Measurements from ENCODE around the gene CD93. TPM values are rescaled to one million over a fixed set of nuclear protein-coding genes. Genes with fewer than 3 reads are reported as not detected.

Gene CD93
- total RNA-seq, 1 donor from 2014 or later, result 0.44 TPM

DNA sequence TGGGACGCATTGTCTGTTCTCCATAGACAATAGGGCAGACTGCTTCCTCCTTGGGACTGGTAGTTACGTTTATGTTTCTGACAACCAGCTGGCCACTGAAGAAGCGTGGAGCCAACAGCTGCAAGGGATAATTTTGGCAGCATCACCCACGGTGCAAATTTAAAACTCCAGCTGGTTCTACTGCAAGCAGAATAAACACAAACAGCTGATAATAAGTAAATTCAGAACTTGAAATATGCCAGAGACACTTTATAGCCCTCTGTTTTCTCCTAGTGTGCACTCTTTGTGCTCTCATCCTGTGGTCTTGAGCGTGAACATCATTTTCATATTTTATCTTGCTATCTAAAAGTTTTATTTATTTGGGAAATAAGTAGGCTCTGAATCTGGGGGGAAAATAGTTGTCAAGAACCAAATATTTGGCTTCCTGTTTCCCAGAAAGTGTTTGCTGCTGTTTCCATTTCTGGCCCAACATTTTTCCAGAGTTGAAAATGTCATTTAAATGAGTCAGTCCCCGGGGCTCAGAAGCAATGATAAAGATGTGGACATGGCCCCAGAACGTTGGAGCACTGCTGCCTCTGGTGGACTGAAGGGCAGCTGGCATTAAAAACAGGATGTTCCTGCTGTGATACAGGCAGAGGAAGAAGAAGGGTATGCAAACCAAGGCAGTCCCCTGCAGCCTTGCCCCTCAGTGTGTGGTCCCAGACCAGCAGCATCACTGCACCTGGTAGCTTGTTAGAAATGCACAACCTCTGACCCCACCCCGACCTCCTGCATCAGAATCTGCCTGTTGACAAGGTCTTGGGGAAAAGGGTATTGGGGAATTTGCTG is 24.2 kb downstream of the CD93 start:
- Mint-ChIP-seq H3K4me3 (no peak overlapping the region), H3K4me1 (peaks cover 22% of the 10 kb centered on the region), H3K36me3 (ENCODE audit: low read depth) (no peaks in the 10 kb centered on the region), H3K27ac (ENCODE audit: unreplicated experiment) (no peak overlapping the region), H3K27me3 (ENCODE audit: low read depth) (peaks cover 10% of the 10 kb centered on the region), H3K9me3 (no peaks in the 10 kb centered on the region)
- no peak for DNase-seq (ENCODE audit: low read depth, low spot score)
- TF ChIP-seq, protein P1, sequence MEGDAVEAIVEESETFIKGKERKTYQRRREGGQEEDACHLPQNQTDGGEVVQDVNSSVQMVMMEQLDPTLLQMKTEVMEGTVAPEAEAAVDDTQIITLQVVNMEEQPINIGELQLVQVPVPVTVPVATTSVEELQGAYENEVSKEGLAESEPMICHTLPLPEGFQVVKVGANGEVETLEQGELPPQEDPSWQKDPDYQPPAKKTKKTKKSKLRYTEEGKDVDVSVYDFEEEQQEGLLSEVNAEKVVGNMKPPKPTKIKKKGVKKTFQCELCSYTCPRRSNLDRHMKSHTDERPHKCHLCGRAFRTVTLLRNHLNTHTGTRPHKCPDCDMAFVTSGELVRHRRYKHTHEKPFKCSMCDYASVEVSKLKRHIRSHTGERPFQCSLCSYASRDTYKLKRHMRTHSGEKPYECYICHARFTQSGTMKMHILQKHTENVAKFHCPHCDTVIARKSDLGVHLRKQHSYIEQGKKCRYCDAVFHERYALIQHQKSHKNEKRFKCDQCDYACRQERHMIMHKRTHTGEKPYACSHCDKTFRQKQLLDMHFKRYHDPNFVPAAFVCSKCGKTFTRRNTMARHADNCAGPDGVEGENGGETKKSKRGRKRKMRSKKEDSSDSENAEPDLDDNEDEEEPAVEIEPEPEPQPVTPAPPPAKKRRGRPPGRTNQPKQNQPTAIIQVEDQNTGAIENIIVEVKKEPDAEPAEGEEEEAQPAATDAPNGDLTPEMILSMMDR (conservative IDR thresholded peaks at IDR 0.05), result peak; percentile 48

GRCh38 chr20:23061262-23061661 is 24.9 kb downstream of the CD93 start:
- Mint-ChIP-seq H3K9me3 (peaks cover 3% of the 10 kb centered on the region), H3K27ac (ENCODE audit: unreplicated experiment) (no peak overlapping the region), H3K36me3 (ENCODE audit: low read depth) (no peaks in the 10 kb centered on the region), H3K4me1 (peaks cover 22% of the 10 kb centered on the region), H3K27me3 (ENCODE audit: low read depth) (peaks cover 10% of the 10 kb centered on the region), H3K4me3 (no peak overlapping the region)
- no peak for DNase-seq (ENCODE audit: low read depth, low spot score)
- TF ChIP-seq, protein P1 (conservative IDR thresholded peaks at IDR 0.05), result no peak

DNA sequence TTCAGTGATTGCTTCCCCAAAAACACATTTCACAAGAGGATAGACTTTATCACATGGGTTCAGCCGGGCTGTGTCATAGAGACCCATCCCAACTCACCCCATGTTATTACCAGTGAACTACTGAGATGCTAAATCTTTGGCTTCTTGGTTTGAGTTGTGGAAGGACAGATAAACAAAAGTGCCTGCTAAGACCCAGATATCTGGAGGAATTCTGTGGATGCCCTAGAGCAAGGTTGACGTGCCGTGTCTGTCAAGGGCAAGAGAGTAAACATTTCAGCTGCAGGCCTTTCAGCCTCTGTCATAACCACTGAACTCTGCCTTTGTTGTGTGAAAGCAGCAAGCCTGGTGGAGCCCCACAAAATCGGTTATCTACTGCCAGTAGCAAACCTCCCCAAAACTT is 25.5 kb downstream of the CD93 start:
- peaks cover 22% of the 10 kb centered on the region for H3K4me1 Mint-ChIP-seq
- H3K4me3 Mint-ChIP-seq, result no peak overlapping the region
- no peak overlapping the region for H3K27ac Mint-ChIP-seq (ENCODE audit: unreplicated experiment)

GRCh38 chr20:23059846-23060245 is 26.3 kb downstream of the CD93 start:
- Mint-ChIP-seq H3K36me3 (ENCODE audit: low read depth) (no peaks in the 10 kb centered on the region), H3K27ac (ENCODE audit: unreplicated experiment) (no peak overlapping the region), H3K4me3 (no peak overlapping the region), H3K27me3 (ENCODE audit: low read depth) (peaks cover 21% of the 10 kb centered on the region), H3K4me1 (peaks cover 15% of the 10 kb centered on the region), H3K9me3 (peaks cover 3% of the 10 kb centered on the region)
- TF ChIP-seq, protein P1 (conservative IDR thresholded peaks at IDR 0.05), result no peak
- DNase-seq (ENCODE audit: low read depth, low spot score), result no peak

More for the DNA sequence above, 25.5 kb downstream of the CD93 start:
- DNase-seq (ENCODE audit: low read depth, low spot score), result no peak
- H3K36me3 Mint-ChIP-seq (ENCODE audit: low read depth), result no peaks in the 10 kb centered on the region
- peaks cover 13% of the 10 kb centered on the region for H3K27me3 Mint-ChIP-seq (ENCODE audit: low read depth)
- TF ChIP-seq, protein P1 (conservative IDR thresholded peaks at IDR 0.05), result no peak
- H3K9me3 Mint-ChIP-seq, result peaks cover 3% of the 10 kb centered on the region

DNA sequence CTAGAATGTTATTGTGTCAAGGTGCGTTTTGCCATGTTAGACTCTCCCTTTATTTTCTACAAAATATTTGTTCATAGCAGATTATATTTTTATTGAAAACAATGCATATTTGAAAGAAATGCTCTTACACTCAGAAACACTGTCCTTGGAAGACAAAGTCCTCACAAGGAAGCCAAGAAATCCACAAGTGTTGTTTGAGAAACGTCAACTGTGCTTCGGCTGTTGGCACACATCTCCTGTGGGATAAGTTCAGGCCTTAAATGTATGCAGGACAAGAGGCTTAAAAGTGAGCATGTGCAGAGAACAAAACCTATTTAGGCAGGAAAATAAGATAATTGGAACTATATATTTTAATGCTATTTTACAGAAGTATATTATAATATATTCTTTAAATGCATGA is 27.1 kb downstream of the CD93 start:
- TF ChIP-seq, protein P1 (conservative IDR thresholded peaks at IDR 0.05), result no peak
- Mint-ChIP-seq H3K36me3 (ENCODE audit: low read depth) (no peaks in the 10 kb centered on the region), H3K27me3 (ENCODE audit: low read depth) (peaks cover 27% of the 10 kb centered on the region), H3K4me3 (no peak overlapping the region), H3K4me1 (peaks cover 13% of the 10 kb centered on the region), H3K9me3 (peaks cover 3% of the 10 kb centered on the region), H3K27ac (ENCODE audit: unreplicated experiment) (no peak overlapping the region)
- DNase-seq (ENCODE audit: low read depth, low spot score), result no peak
